ENCODE measurements around the gene NDUFAF8. TPM values are rescaled to one million over a fixed set of nuclear protein-coding genes. Genes with fewer than 3 reads are reported as not detected.
A peak's percentile ranks its signal among the peaks of the same experiment; 100 is the strongest.

NDUFAF8 gene
- total RNA-seq, 2 donors from 2014 or later, result 30.6 to 37.0 TPM

DNA sequence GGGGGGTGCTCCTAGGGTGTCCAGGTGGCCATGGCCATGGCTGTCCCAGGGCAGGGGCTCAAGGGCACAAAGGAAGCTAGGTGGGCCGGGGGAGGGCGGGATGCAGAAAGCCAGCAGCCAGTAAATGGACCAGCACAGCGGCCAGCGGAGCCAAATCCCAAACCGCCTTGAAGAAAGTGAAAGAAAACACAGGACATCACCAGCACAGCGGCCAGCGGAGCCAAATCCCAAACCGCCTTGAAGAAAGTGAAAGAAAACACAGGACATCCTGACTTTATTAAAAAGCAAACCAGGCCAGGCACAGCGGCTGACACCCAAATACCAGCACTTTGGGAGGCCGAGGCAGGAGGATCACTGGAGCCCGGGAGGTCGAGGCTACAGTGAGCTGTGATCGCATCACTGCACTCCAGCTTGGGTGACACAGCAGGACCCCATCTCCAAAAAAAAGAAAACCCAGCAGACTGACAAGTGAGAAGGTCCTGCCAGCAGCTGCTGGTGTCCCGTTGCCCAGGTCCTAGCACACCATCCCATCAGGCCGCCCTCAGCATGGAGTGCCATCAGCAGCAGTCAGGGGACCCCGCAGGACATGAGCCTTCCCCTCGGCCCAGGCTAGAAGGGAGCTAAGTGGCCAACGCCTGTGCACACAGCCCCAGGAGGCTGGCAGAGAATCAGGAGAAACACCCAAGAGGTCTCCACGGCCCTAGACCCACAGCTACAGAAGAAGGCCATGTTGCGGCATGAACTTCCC is 39.0 kb downstream of the NDUFAF8 start:
- Mint-ChIP-seq H3K27me3 (no peaks in the 10 kb centered on the region), H3K27ac (no peak overlapping the region), H3K4me3 (no peak overlapping the region), H3K36me3 (ENCODE audit: low read depth) (no peaks in the 10 kb centered on the region), H3K4me1 (peaks cover 8% of the 10 kb centered on the region)
- no peak for DNase-seq
- H3K9me3 ChIP-seq (ENCODE audit: control insufficient read depth, low read length, poor library complexity, severe bottlenecking), result no peaks in the 10 kb centered on the region
- ATAC-seq, result no peak

DNA sequence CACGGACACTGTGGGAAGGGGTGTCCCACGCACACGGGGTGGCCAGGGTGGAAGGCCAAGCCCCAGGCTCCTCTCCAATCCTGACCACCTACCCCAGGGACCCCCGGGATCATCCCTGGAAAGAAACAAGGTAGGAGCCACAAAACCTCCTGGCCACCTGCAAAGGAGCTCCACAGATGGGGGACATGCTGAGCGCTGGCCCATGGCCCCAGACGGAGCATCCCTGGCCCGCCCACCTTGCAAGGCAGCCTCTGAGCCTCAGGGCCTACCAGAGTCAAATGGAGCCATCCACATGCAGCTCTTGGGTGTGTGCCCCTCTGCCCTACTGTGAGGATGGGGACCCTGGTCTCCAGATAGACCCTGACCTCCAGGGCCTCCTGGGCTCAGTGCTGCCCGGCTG is 39.7 kb downstream of the NDUFAF8 start:
- H3K4me3 Mint-ChIP-seq, result no peak overlapping the region
- H3K4me1 Mint-ChIP-seq, result peaks cover 6% of the 10 kb centered on the region
- DNase-seq (no peak), ATAC-seq (no peak)
- no peak overlapping the region for H3K27ac Mint-ChIP-seq
- no peaks in the 10 kb centered on the region for H3K9me3 ChIP-seq (ENCODE audit: control insufficient read depth, low read length, poor library complexity, severe bottlenecking)
- no peaks in the 10 kb centered on the region for H3K27me3 Mint-ChIP-seq
- H3K36me3 Mint-ChIP-seq (ENCODE audit: low read depth), result no peaks in the 10 kb centered on the region

DNA sequence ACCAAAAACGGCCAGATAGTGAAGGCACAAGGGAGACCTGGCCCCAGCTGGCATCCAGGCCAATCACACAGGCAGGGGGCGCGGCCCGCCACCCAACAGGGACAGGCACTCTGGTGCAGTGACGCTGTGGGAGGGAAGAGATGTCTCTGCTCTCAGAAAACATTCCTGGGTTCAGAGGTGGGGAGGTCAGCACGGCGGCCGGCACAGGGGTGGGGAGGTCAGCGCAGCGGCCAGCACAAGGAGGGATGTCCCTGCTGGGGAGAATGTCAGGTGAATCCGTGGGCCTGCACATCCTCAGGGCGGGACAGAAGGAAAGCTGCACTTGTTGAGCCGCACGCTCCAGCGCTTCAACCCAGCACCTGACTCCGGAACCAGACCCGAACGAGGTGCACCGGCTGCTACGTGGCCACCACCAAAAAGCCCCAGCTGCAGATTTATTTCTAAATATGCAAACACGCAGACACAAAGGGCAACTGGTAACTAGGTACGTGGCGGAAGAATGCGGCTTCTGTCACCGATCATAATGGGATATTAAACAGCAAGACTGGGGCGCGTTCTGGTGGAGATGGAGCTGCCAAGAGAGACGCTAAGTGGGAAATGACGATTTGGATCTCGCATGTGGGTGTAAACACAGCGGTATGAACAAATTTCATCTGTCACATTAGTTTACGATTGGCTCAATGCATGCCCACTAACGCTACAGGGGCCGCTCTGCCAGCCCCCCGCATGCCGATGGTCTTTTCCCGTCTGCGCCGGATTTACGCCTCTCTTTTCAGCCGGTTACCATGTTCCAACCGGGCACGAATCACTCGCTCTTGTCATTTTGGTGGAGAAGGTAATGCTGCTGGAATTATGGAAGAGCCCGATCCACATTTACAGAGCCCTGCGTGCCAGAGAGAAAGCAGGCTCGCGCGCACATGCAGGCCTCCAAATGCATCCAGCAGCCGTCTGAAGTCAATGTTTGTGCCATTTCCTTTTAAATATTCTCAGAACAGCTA is 40.5 kb downstream of the NDUFAF8 start:
- DNase-seq (no peak), ATAC-seq (no peak)
- no peaks in the 10 kb centered on the region for H3K27me3 Mint-ChIP-seq
- peaks cover 8% of the 10 kb centered on the region for H3K4me1 Mint-ChIP-seq
- H3K36me3 Mint-ChIP-seq (ENCODE audit: low read depth), result no peaks in the 10 kb centered on the region
- H3K27ac Mint-ChIP-seq, result no peak overlapping the region
- H3K9me3 ChIP-seq (ENCODE audit: control insufficient read depth, low read length, poor library complexity, severe bottlenecking), result no peaks in the 10 kb centered on the region
- no peak overlapping the region for H3K4me3 Mint-ChIP-seq

DNA sequence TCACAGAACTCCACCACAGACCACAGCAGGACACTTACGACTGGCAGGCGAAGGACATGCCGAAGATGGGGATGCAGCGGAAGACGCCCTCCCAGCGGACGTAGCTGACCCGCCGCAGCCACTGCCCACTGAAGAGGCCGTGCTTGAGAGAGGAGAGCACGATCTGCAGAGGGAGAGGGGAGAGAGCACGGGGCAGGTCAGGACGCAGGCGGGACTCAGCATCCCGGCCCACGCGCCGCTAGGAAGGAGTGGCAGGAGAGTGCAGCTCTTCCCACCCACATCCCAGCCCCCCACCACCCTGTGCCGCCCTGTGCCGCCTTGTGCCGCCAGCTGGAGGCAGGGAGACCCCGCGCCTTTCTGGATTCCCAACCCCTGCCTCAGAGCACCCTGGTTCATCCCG is 41.5 kb downstream of the NDUFAF8 start:
- H3K9me3 ChIP-seq (ENCODE audit: control insufficient read depth, low read length, poor library complexity, severe bottlenecking), result no peaks in the 10 kb centered on the region
- no peaks in the 10 kb centered on the region for H3K27me3 Mint-ChIP-seq
- DNase-seq, result no peak
- no peak overlapping the region for H3K27ac Mint-ChIP-seq
- no peaks in the 10 kb centered on the region for H3K36me3 Mint-ChIP-seq (ENCODE audit: low read depth)
- no peak for ATAC-seq
- no peak overlapping the region for H3K4me3 Mint-ChIP-seq
- H3K4me1 Mint-ChIP-seq, result peaks cover 17% of the 10 kb centered on the region

DNA sequence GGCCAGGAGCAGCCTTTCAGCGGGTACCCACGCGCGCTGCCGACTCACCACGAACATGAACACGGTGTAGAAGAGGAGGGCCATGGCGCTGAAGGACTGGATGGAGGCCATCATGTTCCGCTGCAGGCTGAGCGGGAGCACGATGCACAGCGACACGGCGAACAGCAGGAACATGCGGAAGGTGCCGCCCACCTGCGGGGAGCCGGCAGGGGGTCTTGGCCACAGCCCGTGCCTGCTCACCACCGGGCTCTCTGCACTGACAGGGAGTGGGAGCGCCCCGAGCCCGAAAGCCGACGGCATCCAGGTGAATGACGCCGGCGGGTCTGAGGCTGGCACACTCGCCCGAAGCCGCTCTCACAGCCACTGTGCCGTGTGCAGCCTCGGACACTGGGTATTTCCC is 43.0 kb downstream of the NDUFAF8 start:
- Mint-ChIP-seq H3K36me3 (ENCODE audit: low read depth) (no peaks in the 10 kb centered on the region), H3K27me3 (no peaks in the 10 kb centered on the region), H3K27ac (peak overlapping the region; percentile 29), H3K4me3 (no peak overlapping the region), H3K4me1 (peaks cover 21% of the 10 kb centered on the region)
- ATAC-seq (no peak), DNase-seq (no peak)
- no peaks in the 10 kb centered on the region for H3K9me3 ChIP-seq (ENCODE audit: control insufficient read depth, low read length, poor library complexity, severe bottlenecking)

DNA sequence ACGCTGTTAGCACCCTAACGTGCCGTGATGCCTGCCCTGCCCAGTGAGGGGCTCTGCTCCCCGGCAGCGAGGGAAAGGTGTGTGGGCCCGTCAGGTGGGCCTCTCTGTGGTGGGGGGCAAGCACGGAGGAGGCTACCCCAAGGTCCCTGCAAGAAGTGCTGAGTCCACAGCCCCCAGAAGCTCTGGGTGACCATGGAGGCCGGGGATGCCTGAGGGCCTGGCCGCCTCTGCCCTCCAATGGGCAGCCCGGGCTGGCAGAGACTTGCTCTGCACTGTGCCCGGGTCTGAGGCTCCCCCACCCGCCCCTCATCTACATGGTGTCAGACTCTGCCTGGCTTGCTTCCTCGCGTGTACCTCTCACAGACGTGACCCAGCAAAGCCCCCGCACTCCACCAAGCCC is 43.8 kb downstream of the NDUFAF8 start:
- H3K9me3 ChIP-seq (ENCODE audit: control insufficient read depth, low read length, poor library complexity, severe bottlenecking), result no peaks in the 10 kb centered on the region
- ATAC-seq (no peak), DNase-seq (no peak)
- Mint-ChIP-seq H3K4me3 (no peak overlapping the region), H3K27ac (peak overlapping the region; percentile 29), H3K36me3 (ENCODE audit: low read depth) (no peaks in the 10 kb centered on the region), H3K4me1 (peaks cover 29% of the 10 kb centered on the region), H3K27me3 (no peaks in the 10 kb centered on the region)

DNA sequence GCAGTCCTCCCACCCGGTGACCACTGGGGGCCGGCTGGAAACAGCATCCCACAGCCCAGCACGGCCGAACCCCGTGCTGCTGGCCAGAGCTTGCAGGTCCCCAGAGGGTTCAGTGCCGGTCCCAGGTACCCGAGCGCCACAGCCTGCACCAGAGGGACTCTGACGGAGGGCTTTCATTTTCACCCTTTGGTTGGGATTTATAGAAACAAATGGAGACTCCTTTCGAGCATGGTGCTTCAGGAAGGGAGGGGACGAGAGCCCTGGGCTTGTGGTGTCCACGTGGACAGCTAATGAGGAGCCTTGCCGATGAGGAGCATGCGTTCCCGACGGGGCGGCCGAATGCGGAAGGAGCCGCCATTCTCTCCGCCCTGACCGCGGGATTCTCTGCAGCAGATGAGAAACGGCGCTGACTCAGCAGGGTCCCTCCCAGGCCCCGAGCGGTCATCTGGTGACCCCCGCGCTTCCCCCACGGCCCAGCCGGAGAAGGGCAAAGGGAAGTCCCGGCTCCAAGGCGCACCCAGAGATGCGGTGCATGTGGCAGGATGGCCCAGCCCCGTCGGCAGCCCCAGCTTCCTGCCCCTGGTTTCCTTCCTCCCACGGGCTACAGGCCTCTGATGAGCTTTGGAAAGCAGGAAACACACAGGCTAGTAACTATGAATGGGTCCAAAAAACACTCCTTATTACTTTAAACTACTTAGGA is 46.2 kb downstream of the NDUFAF8 start:
- ATAC-seq, result peak; percentile 81
- Mint-ChIP-seq H3K27ac (peak overlapping the region; percentile 94), H3K4me1 (peaks cover 42% of the 10 kb centered on the region), H3K4me3 (peak overlapping the region; percentile 91), H3K27me3 (no peaks in the 10 kb centered on the region), H3K36me3 (ENCODE audit: low read depth) (no peaks in the 10 kb centered on the region)
- H3K9me3 ChIP-seq (ENCODE audit: control insufficient read depth, low read length, poor library complexity, severe bottlenecking), result no peaks in the 10 kb centered on the region
- peak; percentile 35 to 45 (median 40) for DNase-seq

DNA sequence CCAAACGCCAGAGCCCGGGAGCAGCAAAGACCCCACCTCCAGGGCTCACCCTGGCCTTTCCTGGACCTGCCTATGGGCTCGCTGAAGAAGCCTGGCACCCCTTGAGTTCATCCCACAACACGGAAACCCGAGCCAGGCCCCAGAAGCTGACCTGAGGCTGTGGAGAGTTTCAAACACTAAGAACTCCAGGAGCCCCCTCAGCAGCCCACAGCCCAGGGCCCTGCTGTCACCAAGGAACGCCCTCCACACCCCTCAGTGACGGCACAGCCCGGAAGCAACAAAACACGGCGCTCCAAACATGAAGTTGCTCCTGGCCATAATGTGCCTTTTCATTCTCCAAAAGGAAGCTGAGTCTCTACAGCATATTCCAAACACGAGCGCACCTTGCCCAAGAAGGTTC is 46.8 kb downstream of the NDUFAF8 start:
- DNase-seq, result no peak
- Mint-ChIP-seq H3K36me3 (ENCODE audit: low read depth) (no peaks in the 10 kb centered on the region), H3K27me3 (no peaks in the 10 kb centered on the region), H3K4me3 (peak overlapping the region; percentile 91), H3K27ac (peak overlapping the region; percentile 94), H3K4me1 (peaks cover 42% of the 10 kb centered on the region)
- ATAC-seq, result peak; percentile 7
- no peaks in the 10 kb centered on the region for H3K9me3 ChIP-seq (ENCODE audit: control insufficient read depth, low read length, poor library complexity, severe bottlenecking)

DNA sequence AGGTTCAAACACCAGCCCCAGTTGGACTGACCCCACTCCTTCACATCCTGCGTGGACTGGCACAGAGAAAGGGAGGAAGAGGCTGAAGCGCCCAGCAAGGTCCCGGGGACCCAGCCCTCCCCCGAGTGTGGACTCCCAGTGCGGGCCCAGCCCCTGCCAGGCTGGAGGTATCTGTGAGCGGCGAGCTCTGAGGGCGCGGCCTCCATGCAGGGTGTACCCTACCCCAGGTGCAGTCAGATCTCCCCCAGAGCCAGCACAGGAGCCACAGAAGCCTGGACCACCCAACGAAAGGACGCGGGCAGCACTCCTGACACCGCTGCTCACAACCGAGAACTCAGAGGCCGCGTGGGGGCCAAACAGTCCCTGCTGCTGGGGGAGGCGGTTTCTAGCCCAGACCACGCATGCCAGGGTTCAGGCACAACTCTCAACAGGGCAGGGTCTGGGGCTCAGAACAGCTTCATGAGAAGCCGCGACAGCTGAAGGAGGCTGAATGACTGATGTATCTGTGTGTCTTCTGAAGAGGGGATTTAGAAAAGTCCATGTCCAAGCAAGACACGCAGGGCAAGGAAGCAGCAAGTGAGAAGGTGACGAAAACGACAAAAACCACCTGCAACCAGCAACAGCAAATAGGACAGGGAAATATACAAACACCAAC is 47.5 kb downstream of the NDUFAF8 start:
- DNase-seq, result no peak
- ATAC-seq, result no peak
- H3K4me3 Mint-ChIP-seq, result peak overlapping the region; percentile 91
- H3K9me3 ChIP-seq (ENCODE audit: control insufficient read depth, low read length, poor library complexity, severe bottlenecking), result no peaks in the 10 kb centered on the region
- H3K36me3 Mint-ChIP-seq (ENCODE audit: low read depth), result no peaks in the 10 kb centered on the region
- peak overlapping the region; percentile 94 for H3K27ac Mint-ChIP-seq
- no peaks in the 10 kb centered on the region for H3K27me3 Mint-ChIP-seq
- H3K4me1 Mint-ChIP-seq, result peaks cover 48% of the 10 kb centered on the region

DNA sequence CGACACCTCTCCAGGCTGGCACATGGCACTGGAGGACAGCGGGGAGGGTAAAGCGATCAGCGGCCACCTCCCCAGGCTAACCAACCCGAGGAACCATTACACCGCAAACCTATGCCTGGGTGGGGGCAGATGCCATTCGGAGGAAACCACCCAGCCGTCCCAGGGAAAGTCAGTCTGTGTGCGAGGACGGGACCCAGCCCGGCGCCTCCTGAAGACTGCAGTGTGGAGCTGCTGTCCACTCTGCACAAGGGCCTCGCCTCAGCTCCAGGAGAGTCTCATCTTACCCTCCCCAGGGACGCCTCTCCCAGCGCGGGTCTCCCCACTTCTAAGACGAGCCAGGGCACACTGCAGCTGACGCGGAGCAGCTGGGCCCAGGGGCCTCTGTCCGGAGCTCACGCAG is 48.0 kb downstream of the NDUFAF8 start:
- H3K27ac Mint-ChIP-seq, result peak overlapping the region; percentile 94
- no peaks in the 10 kb centered on the region for H3K36me3 Mint-ChIP-seq (ENCODE audit: low read depth)
- H3K9me3 ChIP-seq (ENCODE audit: control insufficient read depth, low read length, poor library complexity, severe bottlenecking), result no peaks in the 10 kb centered on the region
- H3K27me3 Mint-ChIP-seq, result no peaks in the 10 kb centered on the region
- H3K4me3 Mint-ChIP-seq, result peak overlapping the region; percentile 91
- DNase-seq (no peak), ATAC-seq (no peak)
- peaks cover 50% of the 10 kb centered on the region for H3K4me1 Mint-ChIP-seq

DNA sequence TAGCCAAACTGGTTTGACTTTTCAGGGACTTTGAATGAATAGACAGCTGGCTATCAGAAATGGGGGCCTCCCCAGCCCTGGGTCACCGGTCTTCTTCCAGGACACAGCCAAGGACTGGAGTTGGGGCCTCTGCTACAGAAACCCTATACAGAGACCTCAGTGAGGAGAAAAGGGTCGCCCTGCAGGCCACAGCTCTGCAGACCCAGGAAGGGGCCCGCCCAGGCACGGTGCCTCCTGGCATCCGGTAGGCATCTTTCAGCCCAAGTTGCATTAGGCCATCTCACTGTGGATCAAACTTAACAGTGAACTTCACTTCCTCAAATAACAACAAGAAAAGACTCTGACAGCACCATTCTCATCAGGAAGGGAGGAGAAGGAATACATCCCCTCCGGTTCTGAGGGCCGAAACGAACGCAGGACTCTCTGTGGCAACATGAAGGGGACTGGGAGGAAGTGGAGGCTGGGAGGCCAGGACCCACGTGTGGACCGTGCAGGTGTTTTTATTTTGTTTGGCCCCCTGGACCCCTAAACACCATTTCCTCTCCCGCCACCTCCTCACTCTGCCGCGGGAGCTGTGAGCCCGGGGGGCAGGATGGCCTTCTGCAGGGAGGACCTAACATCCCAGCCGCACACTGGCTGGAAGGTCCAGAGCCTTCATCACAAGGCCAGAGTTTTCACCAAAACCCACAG is 48.8 kb downstream of the NDUFAF8 start:
- Mint-ChIP-seq H3K36me3 (ENCODE audit: low read depth) (no peaks in the 10 kb centered on the region), H3K4me3 (peak overlapping the region; percentile 91), H3K27ac (peak overlapping the region; percentile 94), H3K27me3 (no peaks in the 10 kb centered on the region), H3K4me1 (peaks cover 52% of the 10 kb centered on the region)
- ATAC-seq, result peak; percentile 39
- no peak for DNase-seq
- H3K9me3 ChIP-seq (ENCODE audit: control insufficient read depth, low read length, poor library complexity, severe bottlenecking), result no peaks in the 10 kb centered on the region

DNA sequence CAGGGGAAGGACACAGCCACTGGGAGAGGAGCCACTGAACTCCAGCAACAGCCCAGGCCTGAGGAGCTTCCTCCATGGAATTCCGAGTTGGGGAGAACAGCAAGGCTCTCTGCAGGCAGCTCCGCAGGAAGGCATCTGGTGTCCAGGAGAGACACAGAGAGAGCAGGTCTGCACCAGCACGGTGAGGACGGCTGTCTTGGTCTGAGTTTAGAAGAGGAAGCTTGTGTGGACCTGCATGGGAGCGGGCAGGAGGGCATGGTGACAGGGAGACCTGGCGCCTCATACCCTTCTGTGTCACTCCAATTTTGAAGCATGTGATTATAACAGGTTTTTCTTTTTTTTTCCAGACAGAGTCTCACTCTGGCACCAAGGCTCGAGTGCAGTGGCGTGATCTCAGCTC is 49.6 kb downstream of the NDUFAF8 start:
- Mint-ChIP-seq H3K4me3 (peak overlapping the region; percentile 91), H3K27ac (peak overlapping the region; percentile 94), H3K36me3 (ENCODE audit: low read depth) (no peaks in the 10 kb centered on the region), H3K27me3 (no peaks in the 10 kb centered on the region), H3K4me1 (peaks cover 54% of the 10 kb centered on the region)
- ATAC-seq, result no peak
- H3K9me3 ChIP-seq (ENCODE audit: control insufficient read depth, low read length, poor library complexity, severe bottlenecking), result no peaks in the 10 kb centered on the region
- DNase-seq, result no peak
